Suppressor macrophage treated with lipopolysaccharide for 1 hour (primary cell): ENCODE measurements around the gene PTPN14.
"Not testable (repeated sequence)": the region's sequence is repeated elsewhere in the genome, so short reads cannot be mapped to it uniquely, and the experiment has no call there.

ENCODE experiments used
- DNase-seq, 3 donors: peaks; one replicate each; pipeline ENCODE4 v3.0.0-alpha.2; 2020 to 2022

Gene PTPN14

DNA sequence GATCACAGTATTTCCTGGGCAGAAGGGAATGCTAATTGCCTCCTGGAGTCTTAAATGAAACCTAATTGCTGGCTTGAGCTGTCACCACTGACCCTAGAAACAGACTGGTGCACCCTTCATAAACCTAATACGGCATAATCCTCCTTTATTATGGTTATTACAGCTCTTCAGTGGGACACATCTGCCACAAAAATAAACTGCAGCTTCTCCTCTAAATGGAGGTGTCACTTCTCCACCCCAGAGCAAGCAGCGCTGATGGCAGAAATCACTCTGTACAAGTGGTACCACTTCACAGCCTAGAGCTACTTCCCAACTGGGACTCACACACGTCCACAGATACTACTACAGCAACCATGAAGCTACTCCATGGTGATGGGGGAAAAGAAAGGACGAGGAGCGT, 11.1 kb downstream of the PTPN14 start:
- no peak for DNase-seq

DNA sequence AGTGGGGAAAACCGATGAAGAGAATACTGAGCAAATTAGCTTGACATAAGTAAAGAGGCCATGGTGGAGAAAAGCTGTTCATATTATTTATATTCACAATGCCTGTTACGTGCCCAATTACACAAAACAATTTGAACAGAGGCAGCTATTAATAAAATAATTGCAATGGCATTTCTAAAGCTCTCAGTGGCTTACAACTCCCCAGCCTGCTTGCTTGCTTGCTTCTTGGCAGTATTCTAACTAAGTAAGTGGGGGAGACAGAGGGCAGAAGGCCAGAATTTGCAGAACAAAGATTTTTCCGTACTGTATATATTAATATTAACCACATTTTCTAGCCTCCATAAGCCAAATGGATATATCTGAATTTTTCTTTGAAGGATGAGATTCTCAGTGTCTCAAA, 12.9 kb downstream of the PTPN14 start:
- no peak for DNase-seq

DNA sequence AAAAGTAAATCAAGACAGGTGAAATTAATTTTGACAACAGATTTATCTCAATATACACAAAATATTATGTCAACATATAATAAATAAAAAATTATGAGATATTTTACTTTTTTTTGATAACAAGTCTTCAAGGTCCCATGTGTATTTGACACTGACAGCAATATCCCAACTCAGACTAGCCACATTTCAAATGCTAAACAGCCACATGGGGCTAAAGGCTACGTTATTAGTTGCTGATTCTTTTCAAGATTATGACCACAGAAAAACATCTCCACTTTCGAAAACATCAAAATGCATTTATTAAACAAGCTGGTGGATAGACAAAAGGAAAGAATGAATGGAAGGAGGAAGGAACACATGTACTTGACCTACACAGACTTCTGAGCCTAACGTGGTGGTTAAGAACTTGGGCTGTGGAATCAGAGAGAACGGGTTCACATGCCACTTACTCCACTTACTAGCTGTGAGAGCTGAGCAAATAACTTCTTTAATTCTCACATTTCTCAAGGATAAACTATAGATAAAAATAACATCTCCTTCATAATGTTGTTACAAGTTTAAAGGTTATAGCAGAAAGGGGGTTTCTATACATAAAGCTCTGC, 13.4 kb downstream of the PTPN14 start:
- no peak for DNase-seq

DNA sequence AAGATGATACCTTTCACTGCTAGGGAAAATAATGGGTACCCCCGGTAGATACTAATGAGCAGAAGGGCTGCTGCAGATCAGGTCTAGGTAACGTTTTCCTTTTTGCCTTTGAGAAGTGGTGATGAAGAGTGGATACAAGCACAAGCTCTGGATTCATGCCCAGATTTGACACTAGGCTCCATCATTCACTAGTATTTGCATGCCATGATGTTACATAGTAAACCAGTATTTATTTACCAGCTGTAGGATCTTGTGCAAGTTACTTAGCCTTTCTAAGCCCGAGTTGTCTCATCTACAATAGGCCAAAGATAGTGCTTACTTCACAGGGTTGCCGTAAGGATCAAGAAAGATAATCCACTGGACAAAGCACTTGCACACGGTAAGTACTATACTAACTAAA, 14.2 kb downstream of the PTPN14 start:
- no peak for DNase-seq

DNA sequence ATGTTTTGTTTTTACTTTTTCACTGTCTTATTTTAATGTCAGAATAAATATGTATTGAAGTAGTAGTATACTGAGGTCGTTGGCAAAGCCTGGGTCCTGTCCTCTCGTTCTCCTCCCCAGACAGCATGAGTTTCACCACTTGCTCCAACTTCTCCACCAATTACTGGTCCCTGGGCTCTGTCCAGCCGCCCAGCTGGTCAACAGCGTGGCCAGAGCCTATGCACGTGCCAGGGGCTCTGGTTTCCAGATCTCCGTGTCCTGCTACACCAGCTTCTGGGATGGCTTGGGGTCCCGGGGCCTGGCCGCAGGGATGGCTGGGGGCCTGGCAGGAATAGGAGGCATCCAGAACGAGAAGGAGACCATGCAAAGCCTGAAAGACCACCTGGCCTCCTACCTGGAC, 19.3 kb downstream of the PTPN14 start:
- DNase-seq: no peak

DNA sequence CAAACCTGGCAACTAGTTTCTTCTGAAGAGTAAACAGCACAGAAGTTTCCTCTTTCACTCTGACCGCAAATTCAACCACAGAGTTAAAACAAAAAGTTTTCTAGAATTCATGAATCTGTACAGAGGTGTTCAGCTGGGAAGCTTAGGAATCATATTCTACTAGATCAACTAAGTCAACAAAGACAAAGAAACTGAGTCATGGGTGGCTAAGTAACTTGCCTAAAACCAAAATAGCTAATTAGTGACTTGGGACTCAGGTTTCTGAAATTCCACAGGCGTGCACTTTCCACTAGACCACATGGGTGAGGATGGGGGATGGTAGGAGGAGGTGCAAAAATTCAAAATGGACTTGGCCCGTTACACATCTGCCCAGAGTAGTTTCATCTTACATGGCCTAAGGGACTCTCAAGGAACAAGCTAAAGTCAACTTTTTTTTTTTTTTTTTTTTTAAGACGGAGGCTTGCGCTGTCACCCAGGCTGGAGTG, 25.8 kb downstream of the PTPN14 start:
- DNase-seq: peak in 1 of 3 donors; percentile 1

DNA sequence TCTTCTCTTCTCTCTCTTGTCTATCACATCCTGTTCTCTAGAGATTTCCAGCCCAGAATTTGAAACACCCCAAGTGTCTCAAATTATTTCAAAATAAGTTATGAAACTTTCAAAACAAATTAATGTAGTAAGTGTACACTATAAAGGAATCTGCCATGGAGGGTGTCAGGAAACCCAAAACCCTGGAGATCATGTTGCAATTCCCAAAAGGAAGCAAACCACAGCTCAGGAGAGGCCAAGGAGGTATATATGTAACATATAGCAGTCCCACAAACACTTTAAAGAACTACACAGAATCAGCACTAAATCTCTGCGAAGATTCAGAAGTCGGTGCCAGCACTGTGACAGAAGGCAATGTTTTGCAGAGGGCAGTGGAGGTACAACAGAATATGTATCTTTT, 26.6 kb downstream of the PTPN14 start:
- DNase-seq: no peak

DNA sequence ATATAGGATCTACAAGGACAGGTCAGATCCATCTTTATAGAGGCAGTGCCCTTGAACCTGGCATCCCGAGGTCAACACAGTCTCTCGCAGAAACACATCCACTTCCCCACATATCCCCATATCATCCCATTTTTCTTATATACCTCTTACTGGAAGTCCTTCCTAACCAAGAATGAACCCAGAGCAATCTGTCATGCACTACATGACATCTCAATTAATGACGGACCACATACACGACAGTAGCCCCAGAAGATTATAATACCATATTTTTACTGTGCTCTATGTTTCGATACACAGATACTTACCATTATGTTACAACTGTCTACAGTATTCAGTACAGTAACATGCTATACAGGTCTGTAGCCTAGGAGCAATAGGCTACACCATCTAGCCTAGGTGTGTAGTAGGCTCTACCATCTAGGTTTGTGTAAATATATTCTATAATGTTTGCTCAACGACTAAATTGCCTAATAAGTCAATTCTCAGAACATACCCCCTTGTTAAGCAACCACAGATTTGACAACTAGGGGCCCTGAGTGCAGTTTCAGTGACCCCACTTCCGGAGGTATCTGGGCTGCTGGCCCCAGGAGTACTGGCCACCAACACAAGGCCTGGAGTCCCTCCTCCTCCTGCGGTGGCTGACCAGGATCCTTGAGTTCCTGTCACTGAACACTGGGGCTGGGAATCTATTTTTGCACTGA, 28.1 kb downstream of the PTPN14 start:
- DNase-seq: no peak

DNA sequence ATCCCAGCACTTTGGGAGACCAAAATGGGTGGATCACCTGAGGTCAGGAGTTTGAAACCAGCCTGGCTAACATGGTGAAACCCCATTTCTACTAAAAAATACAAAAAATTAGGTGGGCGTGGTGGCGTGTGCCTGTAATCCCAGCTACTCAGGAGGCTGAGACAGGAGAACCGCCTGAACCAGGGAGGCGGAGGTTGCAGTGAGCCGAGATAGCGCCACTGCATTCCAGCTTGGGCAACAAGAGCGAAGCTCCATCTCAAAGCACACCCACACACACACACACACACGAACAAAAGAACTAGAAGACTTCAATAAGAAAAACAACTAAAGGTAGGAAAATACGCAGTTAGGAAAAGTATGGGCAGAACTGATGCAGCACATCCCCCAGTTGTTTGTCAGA, 29.9 kb downstream of the PTPN14 start:
- not testable (repeated sequence) for DNase-seq

DNA sequence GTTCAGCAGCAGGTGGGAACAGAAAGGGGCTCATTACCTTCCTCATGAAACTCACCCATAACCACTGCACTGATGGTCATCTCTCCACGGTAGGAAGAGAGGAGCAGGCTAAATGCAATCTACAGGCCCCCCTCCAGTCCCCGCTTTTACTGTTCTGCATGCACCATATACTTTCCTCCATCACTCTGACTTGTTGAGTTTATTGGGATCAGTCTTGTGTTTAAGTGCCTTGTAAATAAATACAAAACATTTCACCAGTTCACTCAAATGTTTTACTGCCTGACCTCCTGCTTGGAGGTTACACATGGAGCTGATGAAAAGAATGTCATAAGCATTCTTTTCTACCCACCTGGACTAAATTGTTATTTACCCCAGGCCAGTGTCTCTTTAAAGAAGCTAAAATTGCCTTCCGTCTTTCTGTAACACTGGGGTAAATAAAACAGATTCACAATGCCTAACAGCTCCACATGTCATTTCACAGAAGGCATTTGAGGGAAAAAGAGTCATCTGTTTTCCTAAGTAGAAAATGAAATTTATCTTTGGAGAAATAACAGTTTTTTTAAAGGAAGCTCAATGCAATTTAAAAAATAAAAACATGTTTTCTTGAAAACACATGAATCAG, 30.7 kb downstream of the PTPN14 start:
- no peak for DNase-seq

DNA sequence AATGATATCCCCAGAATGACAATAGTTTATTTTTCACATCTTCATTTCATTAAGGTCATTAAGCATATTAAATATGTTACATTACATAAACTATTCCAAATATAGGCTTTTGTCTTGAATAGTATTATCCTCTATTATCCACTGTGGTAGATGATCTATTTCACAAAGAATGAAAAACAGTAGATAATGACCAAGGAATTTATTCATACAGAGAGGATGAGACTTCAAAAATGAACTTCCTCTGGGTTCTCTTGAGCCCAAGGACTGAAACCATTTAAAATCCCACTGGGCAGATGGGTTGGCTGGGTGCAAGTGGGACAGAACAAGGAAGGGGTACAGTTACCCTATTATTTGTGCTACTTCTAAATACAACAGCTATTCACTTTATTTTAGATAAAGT, 33.0 kb downstream of the PTPN14 start:
- no peak for DNase-seq

DNA sequence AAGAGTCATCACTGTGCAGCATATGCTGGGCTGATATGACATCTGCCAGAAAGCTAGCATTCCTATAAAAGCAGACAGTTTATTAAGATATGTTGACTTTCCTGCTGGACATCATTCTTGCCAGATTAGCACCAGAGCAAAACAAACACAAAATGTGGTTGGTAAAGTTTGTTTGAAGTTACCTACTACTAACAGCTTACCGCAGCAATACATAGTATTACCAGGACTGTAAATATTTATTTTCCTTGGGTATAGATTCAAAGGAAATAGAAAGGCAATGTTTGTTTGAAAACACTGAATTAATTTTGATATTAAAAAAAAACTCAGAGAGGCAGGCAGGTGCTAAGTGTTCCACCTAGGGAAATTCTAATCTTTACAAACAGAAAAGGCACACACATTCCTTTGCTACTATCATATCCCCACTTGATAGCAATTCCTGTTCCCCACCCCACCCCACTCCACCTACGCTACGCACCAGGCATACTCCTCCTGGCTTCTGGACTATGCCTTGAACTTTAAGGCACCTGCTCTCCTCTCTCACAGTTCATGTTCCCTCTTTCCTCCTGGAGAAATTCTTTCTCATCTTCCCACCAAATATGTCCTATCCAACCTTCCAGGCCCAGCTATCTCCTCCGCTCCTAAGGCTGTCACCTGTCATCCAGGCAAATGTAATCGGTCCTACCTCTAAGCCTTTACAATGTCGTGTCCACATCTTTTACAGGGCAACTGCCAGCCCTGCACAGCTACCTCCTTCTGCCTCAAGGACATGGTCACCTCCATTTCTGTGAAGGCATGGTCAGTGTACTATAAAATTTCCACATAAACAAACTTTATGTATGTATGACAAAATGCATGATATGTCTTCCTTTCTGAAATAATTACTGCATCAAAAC, 34.7 kb downstream of the PTPN14 start:
- no peak for DNase-seq

DNA sequence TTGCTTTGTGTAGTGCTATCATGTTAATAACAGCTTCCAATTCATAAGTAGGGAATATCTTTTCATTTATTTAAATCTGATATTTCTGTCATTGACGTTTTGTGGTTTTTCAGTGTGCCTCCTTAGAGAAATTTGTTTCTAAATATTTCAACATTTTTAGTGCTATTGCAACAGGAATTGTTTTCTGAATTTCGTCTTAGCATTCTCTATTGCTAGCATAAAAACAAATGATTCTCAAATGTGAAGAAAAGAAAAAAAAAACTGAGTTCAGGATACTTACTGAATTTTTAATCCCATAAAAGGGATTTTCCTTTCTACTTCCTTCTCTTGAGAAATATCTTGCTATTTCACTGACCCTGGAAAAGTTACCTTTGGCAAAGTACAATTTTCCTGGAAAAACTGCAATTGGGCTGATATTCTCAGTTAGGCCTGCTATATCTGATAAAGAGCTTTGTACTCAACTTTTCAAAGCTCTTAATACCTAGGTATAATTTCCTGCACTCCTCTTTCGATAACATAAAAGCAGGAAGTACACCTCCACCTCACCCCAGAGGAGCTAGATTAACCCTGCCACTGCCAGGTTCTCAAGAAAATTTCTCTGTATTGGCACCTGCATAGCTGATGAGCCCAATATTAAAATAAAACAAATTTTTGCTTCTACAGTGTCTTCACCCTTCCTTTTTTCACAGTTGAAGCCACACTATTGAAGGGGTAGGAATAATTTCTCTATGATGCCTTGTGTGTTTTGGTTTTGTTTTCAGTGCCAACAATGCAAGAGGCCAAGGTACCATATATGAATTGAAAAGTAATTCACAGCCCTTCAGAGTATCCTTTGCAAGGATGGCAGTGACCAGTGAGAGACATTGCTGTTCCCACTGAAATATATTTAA, 35.6 kb downstream of the PTPN14 start:
- no peak for DNase-seq

DNA sequence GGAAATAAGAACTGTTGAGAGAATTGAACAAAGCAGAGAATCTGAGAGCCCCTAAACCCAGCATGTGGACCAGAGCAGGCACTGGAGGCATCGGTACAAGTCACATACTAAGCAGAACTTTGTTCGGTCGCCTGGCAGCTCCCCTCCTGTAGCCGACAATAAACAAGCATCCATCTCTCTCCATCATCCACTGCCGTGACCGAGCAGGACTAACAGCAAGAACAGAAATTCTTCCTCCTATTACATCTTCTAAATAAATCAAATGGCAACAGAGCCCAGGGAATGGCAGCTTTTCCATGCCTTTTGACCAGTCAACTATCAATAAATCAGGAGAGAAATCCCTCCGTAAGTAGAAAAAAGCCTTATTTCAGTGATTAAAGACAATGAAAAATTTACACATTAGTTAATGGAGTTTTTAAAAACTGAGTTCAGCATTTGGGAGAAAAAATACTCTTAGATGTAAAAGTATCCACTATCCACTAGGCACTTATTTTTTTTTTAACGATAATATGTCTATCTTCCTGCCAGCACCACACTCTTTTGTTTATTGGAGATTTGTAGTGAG, 36.5 kb downstream of the PTPN14 start:
- DNase-seq: no peak

DNA sequence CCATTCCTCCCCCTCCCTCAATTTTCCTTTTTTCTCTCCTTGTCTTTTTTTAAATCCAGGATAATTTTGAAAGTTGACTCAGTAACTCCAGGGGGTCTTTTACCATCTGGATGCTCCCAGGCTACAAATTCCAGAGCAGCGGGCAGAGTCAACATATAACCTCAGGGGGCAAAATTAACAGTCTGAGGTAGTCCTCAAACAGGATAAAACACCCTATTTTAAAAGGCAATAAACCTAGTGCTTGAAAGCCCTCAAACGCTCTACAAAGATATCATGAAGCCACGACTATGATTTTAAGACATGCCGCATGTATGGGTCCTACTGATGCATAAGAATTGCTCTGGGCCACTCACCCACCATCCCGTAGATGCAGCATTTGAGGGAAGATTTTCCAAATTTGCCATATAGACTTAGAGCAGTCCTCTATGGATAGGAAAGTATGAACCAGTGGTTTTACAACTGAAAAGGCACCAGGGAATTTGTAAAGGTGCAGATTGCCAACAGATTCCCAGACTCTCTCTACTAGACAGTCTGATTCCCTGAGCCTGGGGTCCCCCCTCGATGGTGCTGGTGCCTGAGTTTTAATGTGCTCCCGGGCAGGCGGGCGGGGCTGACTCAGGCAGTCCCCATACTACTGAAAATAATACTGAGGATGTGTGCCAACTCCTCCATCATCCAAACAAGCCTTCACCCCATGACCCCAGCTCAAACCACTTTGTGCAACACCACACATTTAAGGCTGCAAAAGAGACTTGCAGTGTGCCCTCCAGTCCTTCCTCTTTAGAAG, 37.2 kb downstream of the PTPN14 start:
- no peak for DNase-seq

DNA sequence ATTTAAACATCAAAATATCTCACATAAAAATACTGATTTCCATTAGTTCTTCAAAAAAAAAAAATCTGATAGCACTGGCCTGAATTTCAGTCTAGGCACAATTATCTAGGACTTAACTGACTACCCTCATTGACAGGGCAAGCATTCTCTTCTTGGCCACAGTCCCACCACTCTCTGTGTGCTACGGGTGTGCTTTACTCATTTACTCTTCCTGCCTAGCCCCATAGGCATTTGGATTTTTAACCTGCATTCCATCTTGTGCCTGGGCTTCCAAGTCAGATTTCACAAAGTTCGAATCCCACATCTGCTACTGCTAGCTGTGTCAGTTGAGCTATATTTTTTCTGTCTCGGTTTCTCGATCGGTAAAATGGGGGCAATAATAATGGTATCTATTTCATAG, 38.0 kb downstream of the PTPN14 start:
- no peak for DNase-seq

DNA sequence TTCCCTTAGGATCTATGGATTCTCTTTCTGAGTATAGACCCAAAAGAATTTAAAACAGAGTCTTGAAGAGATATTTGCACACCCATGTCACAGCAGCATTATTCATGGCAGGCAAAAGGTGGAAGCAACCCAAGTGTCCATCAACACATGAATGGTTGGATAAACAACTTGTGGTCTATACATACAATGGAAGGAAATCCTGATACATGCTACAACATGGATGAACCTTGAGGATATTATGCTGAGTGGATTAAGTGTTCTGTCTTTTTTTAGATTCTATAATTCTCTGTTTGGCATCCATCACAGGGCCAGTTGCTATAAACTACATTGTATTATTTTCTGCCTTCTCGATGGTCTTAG, 39.8 kb downstream of the PTPN14 start:
- DNase-seq: no peak

DNA sequence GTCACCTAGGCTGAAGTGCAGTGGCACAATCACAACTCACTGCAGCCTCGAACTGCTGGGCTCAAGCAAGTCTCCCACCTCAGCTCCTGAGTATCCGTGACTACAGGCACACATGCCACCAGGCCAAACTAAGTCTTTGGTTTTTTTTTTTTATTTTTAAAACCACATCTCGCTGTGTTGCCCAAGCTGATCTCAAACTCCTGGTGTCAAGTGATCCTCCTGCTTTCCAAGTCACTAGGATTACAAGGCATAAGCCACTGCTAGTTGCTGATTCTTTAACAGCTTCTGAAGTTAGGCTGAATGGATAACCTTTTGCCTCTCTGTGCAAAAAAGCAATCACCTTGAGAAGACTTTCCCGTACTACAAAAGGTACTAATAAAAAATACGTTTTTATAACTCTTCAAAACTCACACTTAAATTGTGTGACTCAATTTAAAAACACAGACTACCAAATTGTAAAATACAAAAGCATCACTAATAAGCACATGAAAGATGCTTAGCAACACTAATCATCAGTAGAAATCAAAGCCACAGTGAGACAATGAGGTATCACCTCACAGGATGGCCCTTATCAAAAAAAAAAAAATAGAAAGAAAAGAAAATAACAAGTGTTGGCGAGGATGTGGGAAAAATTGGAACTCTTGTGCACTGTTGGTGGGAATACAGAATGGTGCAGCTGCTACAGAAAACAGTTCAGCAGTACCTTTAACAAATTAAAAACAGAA, 40.3 kb downstream of the PTPN14 start:
- no peak for DNase-seq

DNA sequence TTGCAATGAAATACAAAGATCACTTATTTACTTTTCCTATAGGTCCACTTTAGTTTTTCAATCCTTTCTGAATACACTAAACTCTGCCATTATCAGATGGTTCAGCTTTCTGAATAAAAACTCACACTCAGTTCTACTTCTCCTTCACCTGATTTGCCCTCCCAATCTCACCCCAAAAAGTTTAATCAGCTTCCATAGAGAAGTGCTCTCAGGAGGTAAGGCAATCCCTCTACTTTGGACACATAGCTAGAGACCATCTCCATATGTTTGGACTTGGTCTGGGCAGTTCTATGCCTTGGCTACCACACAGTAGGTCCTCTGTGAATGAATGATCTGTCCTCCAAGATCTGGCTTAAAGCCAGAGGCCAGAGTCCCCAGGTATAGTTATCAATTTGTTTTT, 40.9 kb downstream of the PTPN14 start:
- DNase-seq: no peak

DNA sequence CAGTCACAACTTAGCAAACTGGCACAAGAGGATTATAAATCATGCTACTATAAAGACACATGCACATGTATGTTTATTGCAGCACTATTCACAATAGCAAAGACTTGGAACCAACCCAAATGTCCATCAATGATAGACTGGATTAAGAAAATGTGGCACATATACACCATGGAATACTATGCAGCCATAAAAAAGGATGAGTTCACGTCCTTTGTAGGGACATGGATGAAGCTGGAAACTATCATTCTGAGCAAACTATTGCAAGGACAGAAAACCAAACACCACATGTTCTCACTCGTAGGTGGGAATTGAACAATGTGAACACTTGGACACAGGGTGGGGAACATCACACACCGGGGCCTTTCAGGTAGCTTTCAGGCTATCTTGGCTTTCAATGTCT, 41.8 kb downstream of the PTPN14 start:
- DNase-seq: not testable (repeated sequence)
